K562 (cell line): Measurements from ENCODE around the gene ZNF585A. TPM values are rescaled to one million over a fixed set of nuclear protein-coding genes. Genes with fewer than 3 reads are reported as not detected.

Experiments used
- ATAC-seq: fragments of 200-7000 bp; cut with Tn5 transposase; 3 replicates; pipeline ENCODE4 v1.9.1; 2020; ENCODE audit warnings: moderate library complexity
- BruUV-seq: library from RNA; stranded (reverse); fragments of 400-500 nt; replicated peaks from 2 replicates; lab custom pipeline; 2021; lab: Mats Ljungman, UMichigan
- CTCF ChIA-PET: fragments of 300-600 bp; formaldehyde crosslinking; extraction: SDS; loops from one replicate; lab custom pipeline; 2021; ENCODE audit warnings: low intra/inter-chr PET ratio; lab: Yijun Ruan, JAX
- POLR2A ChIA-PET: fragments of 300-600, 350-650 bp; sonication (Branson Sonifier 250); formaldehyde crosslinking; extraction: SDS; loops from one replicate; lab custom pipeline; 2021; ENCODE audit warnings: antibody characterized with exemption, inconsistent platforms; lab: Yijun Ruan, JAX
- DNase-seq, 4 experiments: peaks; one replicate each; pipeline versions ENCODE4 v3.0.0 to v3.0.0-alpha.2; 2011 to 2018; ENCODE audit warnings: low spot score in 3 of 4, mixed read lengths in 3 of 4; ENCODE audit errors: extremely low read depth in 1 of 4
- FAIRE-seq: peaks from 2 replicates; lab custom pipeline; 2011; peaks lifted over from hg19 to GRCh38; lab: Jason Lieb, UNC
- H2AFZ ChIP-seq: 2 replicates; pipeline ENCODE4 v1.6.0; 2011; ENCODE audit warnings: low read depth, low read length, control low read depth, inconsistent platforms
- H3K27ac ChIP-seq: fragments of 200-600 bp; 3 replicates; pipeline ENCODE4 v1.8.0; 2011; ENCODE audit warnings: low read depth, mild to moderate bottlenecking, control low read depth, inconsistent platforms, low read length, moderate library complexity, mixed read lengths; ENCODE audit errors: extremely low read depth
- H3K27me3 ChIP-seq, 2 experiments: fragments of 300-600 bp in 1 of 2; 2 replicates in 1 of 2; 3 replicates in 1 of 2; pipeline versions ENCODE4 v1.6.0 to v1.8.0; 2011; ENCODE audit warnings: inconsistent platforms in 2 of 2, low read length in 2 of 2, mild to moderate bottlenecking in 1 of 2, mixed read lengths in 1 of 2, moderate library complexity in 1 of 2; ENCODE audit not compliant: control insufficient read depth in 2 of 2, insufficient read depth in 2 of 2
- H3K36me3 ChIP-seq: fragments of 300-600 bp; 3 replicates; pipeline ENCODE4 v1.8.0; 2011; ENCODE audit warnings: mild to moderate bottlenecking, low read length, inconsistent platforms; ENCODE audit not compliant: control insufficient read depth, insufficient read depth
- H3K4me1 ChIP-seq, 2 experiments: fragments of 200-600 bp in 1 of 2; replicated peaks in 1 of 2; 2 replicates in 1 of 2; 3 replicates in 1 of 2; pipeline versions ENCODE4 v1.5.1 to v1.8.0; 2011; ENCODE audit warnings: inconsistent platforms in 2 of 2, low read length in 2 of 2, mild to moderate bottlenecking in 1 of 2, mixed read lengths in 1 of 2, moderate library complexity in 1 of 2; ENCODE audit not compliant: control insufficient read depth in 2 of 2, insufficient read depth in 2 of 2
- H3K4me2 ChIP-seq: 2 replicates; pipeline ENCODE4 v1.6.1; 2011; ENCODE audit warnings: low read length, control low read depth, inconsistent platforms, mixed read lengths; ENCODE audit not compliant: insufficient read depth
- H3K4me3 ChIP-seq: fragments of 200-600 bp; sonication (generic), shearing (Covaris generic); 2 replicates; pipeline ENCODE4 v1.5.1; 2016; ENCODE audit warnings: control low read depth, inconsistent platforms
- H3K79me2 ChIP-seq: fragments of 200-600 bp; 3 replicates; pipeline ENCODE4 v1.8.0; 2011; ENCODE audit warnings: low read length, inconsistent platforms; ENCODE audit not compliant: control insufficient read depth, insufficient read depth
- H3K9ac ChIP-seq, 2 experiments: 2 replicates each; pipeline versions ENCODE4 v1.6.0 to v1.6.1; 2011; ENCODE audit warnings: low read depth in 2 of 2, low read length in 2 of 2, control low read depth in 1 of 2, inconsistent platforms in 1 of 2, mild to moderate bottlenecking in 1 of 2, mixed read lengths in 1 of 2; ENCODE audit not compliant: insufficient read depth in 1 of 2
- H3K9me1 ChIP-seq: one replicate; pipeline ENCODE4 v1.6.0; 2011; ENCODE audit warnings: inconsistent platforms, mild to moderate bottlenecking, low read length, moderate library complexity; ENCODE audit not compliant: control insufficient read depth, insufficient read depth
- H3K9me3 ChIP-seq: replicated peaks from 2 replicates; pipeline ENCODE4 v1.5.1; 2011; ENCODE audit warnings: low read depth, low read length, inconsistent platforms; ENCODE audit not compliant: control insufficient read depth, insufficient read depth
- H4K20me1 ChIP-seq: replicated peaks from 2 replicates; pipeline ENCODE4 v1.6.1; 2011; ENCODE audit warnings: low read length, inconsistent platforms, mixed read lengths; ENCODE audit not compliant: control insufficient read depth, insufficient read depth
- DNMT1 ChIP-seq: fragments of 450-650 bp; IDR thresholded peaks from 2 replicates; pipeline ENCODE4 v1.6.1; 2016; ENCODE audit warnings: antibody characterized with exemption, mild to moderate bottlenecking
- RAD21 ChIP-seq, 2 experiments: fragments of 250-450 bp in 1 of 2; fragments of 450-650 bp in 1 of 2; sonication (Bioruptor Pico) in 1 of 2; formaldehyde crosslinking in 1 of 2; IDR thresholded peaks in 1 of 2; conservative IDR thresholded peaks in 1 of 2; 2 replicates each; pipeline versions ENCODE4 v1.4.0 to v1.8.0; 2020 to 2022; ENCODE audit warnings: mild to moderate bottlenecking in 2 of 2, moderate library complexity in 1 of 2
- RBM39 ChIP-seq: fragments of 200-400 bp; formaldehyde crosslinking; optimal IDR thresholded peaks from 2 replicates; pipeline ENCODE3; 2018; ENCODE audit warnings: low read depth, low read length
- RHOXF2B ChIP-seq: fragments of 250-450 bp; sonication (Bioruptor Pico); conservative IDR thresholded peaks from 2 replicates; pipeline ENCODE4 v1.5.1; 2021
- TRIM24 ChIP-seq, 2 experiments: fragments of 450-650 bp; IDR thresholded peaks; 2 replicates each; pipeline ENCODE4 v1.6.1; 2016
- TSC22D4 ChIP-seq: fragments of 450-650 bp; IDR thresholded peaks from 2 replicates; pipeline ENCODE4 v1.6.1; 2016; ENCODE audit warnings: missing genetic modification characterization, missing biosample characterization, control low read depth
- ZFP36 ChIP-seq: fragments of 150-350 bp; IDR thresholded peaks from 2 replicates; pipeline ENCODE4 v1.6.1; 2018; ENCODE audit warnings: low read length, low read depth; ENCODE audit not compliant: partially characterized antibody
- WGBS: fragments of 100-300 bp; shearing (Covaris generic); methylation state at CpG from one replicate; pipeline ENCODE4 v1.1.6; 2016; ENCODE audit warnings: low coverage, mixed read lengths; ENCODE audit not compliant: insufficient coverage; ENCODE audit errors: missing lambda C conversion rate; 5-methylcytosine and 5-hydroxymethylcytosine counted together
- in situ Hi-C: fragments of 300-500 bp; cut with MboI; formaldehyde crosslinking; loops from 4 replicates; pipeline ENCODE4 v1.15.0; 2018; ENCODE audit warnings: inconsistent platforms, mixed read lengths
- intact Hi-C: fragments of 100-400 bp; cut with micrococcal nuclease; formaldehyde crosslinking; loops from 2 replicates; pipeline ENCODE4 v1.14.2; 2022
- polyA plus RNA-seq, 8 experiments: library from polyadenylated mRNA; depleted of rRNA in 4 of 8; stranded (reverse) in 5 of 8; unstranded in 3 of 8; fragments of >200 nt; fragmentation: Nextera tagmentation in 2 of 8; fragmentation: Illumina TruSeq in 1 of 8; extraction: Ambion mirVana in 2 of 8; extraction: Trizol in 1 of 8; gene quantifications; 2 replicates each; pipeline versions ENCODE4 v1.2.1 to v1.2.3, GENCODE V29; 2011 to 2014; ENCODE audit warnings: inconsistent platforms in 1 of 8, missing spikeins in 1 of 8
- total RNA-seq, 7 experiments: library from RNA; depleted of rRNA in 6 of 7; stranded (reverse); fragments of >200 nt in 6 of 7; fragmentation: Illumina TruSeq in 2 of 7; extraction: Trizol in 2 of 7; gene quantifications; 2 replicates each; pipeline versions ENCODE4 v1.2.1 to v1.2.3, GENCODE V29; 2011 to 2021; ENCODE audit warnings: low replicate concordance in 1 of 7
- TF ChIP-seq, protein P1 (sequence below), 3 experiments: IDR thresholded peaks in 2 of 3; conservative IDR thresholded peaks in 1 of 3; 2 replicates each; pipeline ENCODE4 v1.5.1; 2011 to 2012; ENCODE audit warnings: low read length in 3 of 3, mild to moderate bottlenecking in 3 of 3, control low read depth in 2 of 3, improper control_type of control experiment in 1 of 3, inconsistent platforms in 1 of 3, low read depth in 1 of 3, mixed read lengths in 1 of 3, moderate library complexity in 1 of 3; ENCODE audit not compliant: insufficient read depth in 2 of 3

The ZNF585A gene
- total and polyA plus RNA-seq, 9 of the 15 experiments (the other 6 are each of a cell fraction or from before 2014, with no cell fraction given): 5.6 to 31.0 (median 8.5) TPM

DNA sequence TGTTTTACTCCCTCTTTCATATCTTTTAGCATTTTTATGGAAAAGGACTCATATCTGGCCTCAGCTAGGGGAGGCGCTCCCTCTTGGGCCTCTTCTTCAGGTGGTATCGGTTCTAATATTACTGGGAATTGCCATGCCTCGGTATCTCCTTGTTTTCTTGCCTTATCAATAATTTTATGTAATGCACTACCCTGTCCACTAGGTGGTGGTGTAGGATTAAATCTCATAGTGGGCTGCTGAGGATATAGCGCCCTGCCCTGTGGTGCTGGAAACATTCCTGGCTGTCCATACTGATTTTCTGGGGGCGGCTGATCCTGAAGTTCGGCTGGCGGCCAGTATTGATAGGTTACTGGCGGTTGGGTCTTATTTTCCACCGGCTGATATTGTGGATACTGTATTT lies 58.5 kb downstream of the ZNF585A start:
- 39% methylated on average over 9 of the region's 9 CpGs for WGBS
- in situ Hi-C loops: no loop called here
- no peak for FAIRE-seq

More for the DNA sequence above, 58.5 kb downstream of the ZNF585A start:
- Histone ChIP-seq H2AFZ (no peak overlapping the region), H3K9me3 (peaks cover 4% of the 10 kb centered on the region), H3K27ac (no peak overlapping the region), H3K9me1 (no peaks in the 10 kb centered on the region), H3K9ac (no peak overlapping the region), H4K20me1 (no peaks in the 10 kb centered on the region), H3K4me3 (no peak overlapping the region), H3K4me2 (no peak overlapping the region), H3K4me1 (no peaks in the 10 kb centered on the region), H3K79me2 (no peaks in the 10 kb centered on the region), H3K27me3 (no peaks in the 10 kb centered on the region), H3K36me3 (no peaks in the 10 kb centered on the region)
- TF ChIP-seq ZFP36 (no peak), TSC22D4 (tag) (no peak), RAD21 (CRISPR knock-in tag; conservative IDR thresholded peaks at IDR 0.05 in 1 of 2, IDR thresholded peaks at IDR 0.05 in 1 of 2) (peak in 1 of 2 experiments; percentile 52; a peak in 2 of 4 replicates), DNMT1 (no peak), RHOXF2B (no peak), TRIM24 (IDR thresholded peaks at IDR 0.05) (no peak), RBM39 (no peak)
- TF ChIP-seq, protein P1, sequence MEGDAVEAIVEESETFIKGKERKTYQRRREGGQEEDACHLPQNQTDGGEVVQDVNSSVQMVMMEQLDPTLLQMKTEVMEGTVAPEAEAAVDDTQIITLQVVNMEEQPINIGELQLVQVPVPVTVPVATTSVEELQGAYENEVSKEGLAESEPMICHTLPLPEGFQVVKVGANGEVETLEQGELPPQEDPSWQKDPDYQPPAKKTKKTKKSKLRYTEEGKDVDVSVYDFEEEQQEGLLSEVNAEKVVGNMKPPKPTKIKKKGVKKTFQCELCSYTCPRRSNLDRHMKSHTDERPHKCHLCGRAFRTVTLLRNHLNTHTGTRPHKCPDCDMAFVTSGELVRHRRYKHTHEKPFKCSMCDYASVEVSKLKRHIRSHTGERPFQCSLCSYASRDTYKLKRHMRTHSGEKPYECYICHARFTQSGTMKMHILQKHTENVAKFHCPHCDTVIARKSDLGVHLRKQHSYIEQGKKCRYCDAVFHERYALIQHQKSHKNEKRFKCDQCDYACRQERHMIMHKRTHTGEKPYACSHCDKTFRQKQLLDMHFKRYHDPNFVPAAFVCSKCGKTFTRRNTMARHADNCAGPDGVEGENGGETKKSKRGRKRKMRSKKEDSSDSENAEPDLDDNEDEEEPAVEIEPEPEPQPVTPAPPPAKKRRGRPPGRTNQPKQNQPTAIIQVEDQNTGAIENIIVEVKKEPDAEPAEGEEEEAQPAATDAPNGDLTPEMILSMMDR (IDR thresholded peaks at IDR 0.05 in 2 of 3, conservative IDR thresholded peaks at IDR 0.05 in 1 of 3; ENCODE audit: insufficient read depth in 2 of 3, low read depth in 1 of 3, low read length in 3 of 3): peak; percentile 47 to 51 (median 49); a peak in 5 of 6 replicates
- intact Hi-C loops: loop anchor here (10.0 kb wide), 1 partner anchor 781 kb away; no protein-coding TSS in a partner anchor
- DNase-seq: peak; percentile 27 to 37 (median 32)
- CTCF ChIA-PET: no interaction called here
- ATAC-seq: no peak
- POLR2A ChIA-PET: no interaction called here
- no TSS peak for BruUV-seq
